Measurements from ENCODE around the gene IL1RAPL1.

The IL1RAPL1 gene

DNA sequence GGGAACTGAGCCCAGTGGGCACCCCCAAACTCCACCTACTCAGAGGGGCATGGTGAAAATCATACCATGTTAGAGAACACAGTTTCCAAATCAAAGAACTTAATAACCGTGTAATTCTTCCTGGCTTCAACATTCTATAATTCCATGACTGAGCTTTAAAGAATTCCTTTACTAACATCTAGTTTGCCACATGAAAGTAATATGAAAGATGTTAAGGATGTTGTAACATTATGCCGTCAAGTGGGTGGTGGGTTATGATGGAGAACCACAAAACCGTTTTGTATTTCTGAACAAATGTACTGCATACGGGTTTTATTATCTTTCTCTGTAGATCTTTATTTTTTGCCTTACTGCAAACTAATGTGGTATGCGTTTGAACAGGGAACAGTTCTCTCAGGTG, 1079.1 kb downstream of the IL1RAPL1 start:
- H3K4me1 ChIP-seq (ENCODE audit: insufficient read depth, low read length, poor library complexity, severe bottlenecking), result no peaks in the 10 kb centered on the region

DNA sequence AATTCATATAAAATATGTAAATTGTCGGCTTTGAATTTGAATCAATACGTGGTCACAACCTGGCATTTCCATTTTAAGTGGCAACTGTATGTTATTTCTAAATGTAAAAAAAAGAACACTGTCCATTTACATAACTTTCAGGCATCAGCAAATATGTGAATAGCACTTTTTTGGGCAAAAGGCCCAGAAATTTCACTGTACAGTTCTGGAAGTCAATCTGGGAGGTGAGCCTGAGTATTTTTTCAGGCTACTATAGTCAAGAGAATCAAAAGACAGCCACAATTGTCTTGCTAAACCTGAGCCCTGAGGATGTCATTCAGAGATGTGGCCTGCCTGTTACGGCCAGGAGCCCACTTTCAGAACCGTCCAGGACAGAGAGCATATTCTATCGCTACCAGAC, 1084.2 kb downstream of the IL1RAPL1 start:
- no peaks in the 10 kb centered on the region for H3K27me3 ChIP-seq (ENCODE audit: insufficient read depth, low read length, poor library complexity, severe bottlenecking)
- no peaks in the 10 kb centered on the region for H3K4me1 ChIP-seq (ENCODE audit: insufficient read depth, low read length, poor library complexity, severe bottlenecking)
- H3K9ac ChIP-seq (ENCODE audit: low read depth, low read length, poor library complexity, severe bottlenecking), result no peak overlapping the region
- no peaks in the 10 kb centered on the region for H3K9me3 ChIP-seq (ENCODE audit: insufficient read depth, low read depth, low read length)
- no peaks in the 10 kb centered on the region for H3K79me2 ChIP-seq (ENCODE audit: insufficient read depth, low read length)
- no peaks in the 10 kb centered on the region for H3F3A ChIP-seq (ENCODE audit: low read depth)
- no peaks in the 10 kb centered on the region for H3K9me2 ChIP-seq (replicated peaks; ENCODE audit: low read depth, low read length)
- H3K4me2 ChIP-seq (ENCODE audit: low read depth, low read length, poor library complexity, severe bottlenecking), result no peak overlapping the region
- TF ChIP-seq EZH2phosphoT487 (IDR thresholded peaks at IDR 0.05; ENCODE audit: borderline replicate concordance), result no peak
- TF ChIP-seq, protein P1, sequence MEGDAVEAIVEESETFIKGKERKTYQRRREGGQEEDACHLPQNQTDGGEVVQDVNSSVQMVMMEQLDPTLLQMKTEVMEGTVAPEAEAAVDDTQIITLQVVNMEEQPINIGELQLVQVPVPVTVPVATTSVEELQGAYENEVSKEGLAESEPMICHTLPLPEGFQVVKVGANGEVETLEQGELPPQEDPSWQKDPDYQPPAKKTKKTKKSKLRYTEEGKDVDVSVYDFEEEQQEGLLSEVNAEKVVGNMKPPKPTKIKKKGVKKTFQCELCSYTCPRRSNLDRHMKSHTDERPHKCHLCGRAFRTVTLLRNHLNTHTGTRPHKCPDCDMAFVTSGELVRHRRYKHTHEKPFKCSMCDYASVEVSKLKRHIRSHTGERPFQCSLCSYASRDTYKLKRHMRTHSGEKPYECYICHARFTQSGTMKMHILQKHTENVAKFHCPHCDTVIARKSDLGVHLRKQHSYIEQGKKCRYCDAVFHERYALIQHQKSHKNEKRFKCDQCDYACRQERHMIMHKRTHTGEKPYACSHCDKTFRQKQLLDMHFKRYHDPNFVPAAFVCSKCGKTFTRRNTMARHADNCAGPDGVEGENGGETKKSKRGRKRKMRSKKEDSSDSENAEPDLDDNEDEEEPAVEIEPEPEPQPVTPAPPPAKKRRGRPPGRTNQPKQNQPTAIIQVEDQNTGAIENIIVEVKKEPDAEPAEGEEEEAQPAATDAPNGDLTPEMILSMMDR (conservative IDR thresholded peaks at IDR 0.05; ENCODE audit: low read length), result no peak
- no peak overlapping the region for H3K4me3 ChIP-seq (ENCODE audit: low read length, poor library complexity, severe bottlenecking)
- no peaks in the 10 kb centered on the region for H3K36me3 ChIP-seq (ENCODE audit: insufficient read depth, low read length)
- H2AFZ ChIP-seq (ENCODE audit: low read length), result no peak overlapping the region
- H4K20me1 ChIP-seq (ENCODE audit: insufficient read depth, low read length, poor library complexity, severe bottlenecking), result no peaks in the 10 kb centered on the region

More for the DNA sequence above, 1079.1 kb downstream of the IL1RAPL1 start:
- H3K9me3 ChIP-seq (ENCODE audit: insufficient read depth, low read depth, low read length), result no peaks in the 10 kb centered on the region
- no peaks in the 10 kb centered on the region for H3K36me3 ChIP-seq (ENCODE audit: insufficient read depth, low read length)
- no peak overlapping the region for H2AFZ ChIP-seq (ENCODE audit: low read length)
- no peak overlapping the region for H3K4me2 ChIP-seq (ENCODE audit: low read depth, low read length, poor library complexity, severe bottlenecking)
- no peaks in the 10 kb centered on the region for H3K27me3 ChIP-seq (ENCODE audit: insufficient read depth, low read length, poor library complexity, severe bottlenecking)
- TF ChIP-seq EZH2phosphoT487 (IDR thresholded peaks at IDR 0.05; ENCODE audit: borderline replicate concordance), result no peak
- TF ChIP-seq, protein P1 (conservative IDR thresholded peaks at IDR 0.05; ENCODE audit: low read length), result no peak
- H4K20me1 ChIP-seq (ENCODE audit: insufficient read depth, low read length, poor library complexity, severe bottlenecking), result no peaks in the 10 kb centered on the region
- H3K9ac ChIP-seq (ENCODE audit: low read depth, low read length, poor library complexity, severe bottlenecking), result no peak overlapping the region
- H3K79me2 ChIP-seq (ENCODE audit: insufficient read depth, low read length), result no peaks in the 10 kb centered on the region
- H3K4me3 ChIP-seq (ENCODE audit: low read length, poor library complexity, severe bottlenecking), result no peak overlapping the region
- no peaks in the 10 kb centered on the region for H3K9me2 ChIP-seq (replicated peaks; ENCODE audit: low read depth, low read length)
- H3F3A ChIP-seq (ENCODE audit: low read depth), result no peaks in the 10 kb centered on the region

DNA sequence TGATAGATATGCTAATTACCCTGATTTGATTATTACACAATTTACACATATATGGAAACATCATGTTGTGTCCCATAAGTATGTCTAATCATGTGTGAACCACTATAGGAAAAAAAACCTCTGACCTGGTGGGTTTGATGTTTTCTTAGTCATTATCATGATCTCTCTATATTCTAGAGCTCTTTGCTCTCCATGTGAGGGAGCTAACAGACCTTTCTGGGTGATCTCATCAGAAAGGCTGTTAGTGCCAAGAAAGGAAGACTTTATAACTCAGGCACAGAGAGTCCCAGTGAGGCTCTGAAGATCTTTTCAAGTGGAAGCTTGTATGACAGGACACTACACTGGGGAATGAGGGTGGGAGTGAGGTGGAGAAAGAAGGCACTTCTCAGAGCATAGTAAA, 1100.4 kb downstream of the IL1RAPL1 start:
- no peak overlapping the region for H2AFZ ChIP-seq (ENCODE audit: low read length)
- no peaks in the 10 kb centered on the region for H3K79me2 ChIP-seq (ENCODE audit: insufficient read depth, low read length)
- H3K9ac ChIP-seq (ENCODE audit: low read depth, low read length, poor library complexity, severe bottlenecking), result no peak overlapping the region
- H3K27me3 ChIP-seq (ENCODE audit: insufficient read depth, low read length, poor library complexity, severe bottlenecking), result no peaks in the 10 kb centered on the region
- no peak overlapping the region for H3K4me3 ChIP-seq (ENCODE audit: low read length, poor library complexity, severe bottlenecking)
- no peak overlapping the region for H3K4me2 ChIP-seq (ENCODE audit: low read depth, low read length, poor library complexity, severe bottlenecking)
- no peaks in the 10 kb centered on the region for H3K36me3 ChIP-seq (ENCODE audit: insufficient read depth, low read length)
- no peaks in the 10 kb centered on the region for H3F3A ChIP-seq (ENCODE audit: low read depth)
- H3K9me2 ChIP-seq (replicated peaks; ENCODE audit: low read depth, low read length), result no peaks in the 10 kb centered on the region
- H4K20me1 ChIP-seq (ENCODE audit: insufficient read depth, low read length, poor library complexity, severe bottlenecking), result no peaks in the 10 kb centered on the region
- H3K4me1 ChIP-seq (ENCODE audit: insufficient read depth, low read length, poor library complexity, severe bottlenecking), result no peaks in the 10 kb centered on the region
- no peak for TF ChIP-seq EZH2phosphoT487 (IDR thresholded peaks at IDR 0.05; ENCODE audit: borderline replicate concordance)
- TF ChIP-seq, protein P1 (conservative IDR thresholded peaks at IDR 0.05; ENCODE audit: low read length), result no peak
- no peaks in the 10 kb centered on the region for H3K9me3 ChIP-seq (ENCODE audit: insufficient read depth, low read depth, low read length)
